Neural cell (in vitro differentiated cells): ENCODE results near the gene IL20RA. TPM values are rescaled to one million over a fixed set of nuclear protein-coding genes. Genes with fewer than 3 reads are reported as not detected.

Experiments
- H2AFZ ChIP-seq: fragments of 200-600, 300-800 bp; sonication (generic), shearing (Covaris generic); 2 replicates; pipeline ENCODE4 v1.6.0; 2014; ENCODE audit warnings: low read depth, mild to moderate bottlenecking, antibody characterized with exemption, low read length, moderate library complexity
- H3F3A ChIP-seq: fragments of 200-600 bp; shearing (Covaris generic); 2 replicates; pipeline ENCODE4 v1.6.1; 2016; ENCODE audit warnings: mild to moderate bottlenecking, moderate library complexity, mixed read lengths, antibody characterized with exemption, low read length; ENCODE audit not compliant: insufficient read depth, poor library complexity, severe bottlenecking
- H3K27ac ChIP-seq: fragments of 200-600, 300-800 bp; sonication (generic), shearing (Covaris generic); 2 replicates; pipeline ENCODE4 v1.5.1; 2014; ENCODE audit warnings: mild to moderate bottlenecking, low read length, moderate library complexity
- H3K27me3 ChIP-seq: fragments of 300-800, 200-600 bp; sonication (generic), shearing (Covaris generic); 2 replicates; pipeline ENCODE4 v1.6.0; 2014; ENCODE audit warnings: mild to moderate bottlenecking, low read depth, low read length, moderate library complexity; ENCODE audit not compliant: insufficient read depth
- H3K36me3 ChIP-seq: fragments of 300-800, 200-600 bp; sonication (generic), shearing (Covaris generic); 2 replicates; pipeline ENCODE4 v1.5.1; 2014; ENCODE audit warnings: mild to moderate bottlenecking, antibody characterized with exemption, low read length, moderate library complexity; ENCODE audit not compliant: insufficient read depth
- H3K4me2 ChIP-seq: fragments of 300-800, 200-600 bp; sonication (generic), shearing (Covaris generic); 2 replicates; pipeline ENCODE4 v1.6.0; 2014; ENCODE audit warnings: mild to moderate bottlenecking, low read length
- H3K4me3 ChIP-seq: fragments of 300-800, 200-600 bp; sonication (generic), shearing (Covaris generic); 2 replicates; pipeline ENCODE4 v1.5.1; 2014; ENCODE audit warnings: mild to moderate bottlenecking, low read length, moderate library complexity
- H3K79me2 ChIP-seq: fragments of 200-600 bp; shearing (Covaris generic); replicated peaks from 2 replicates; pipeline ENCODE4 v1.6.0; 2014; ENCODE audit warnings: mild to moderate bottlenecking, low read length, moderate library complexity; ENCODE audit not compliant: insufficient read depth
- H3K9ac ChIP-seq: fragments of 300-800, 200-600 bp; sonication (generic), shearing (Covaris generic); 2 replicates; pipeline ENCODE4 v1.6.1; 2016; ENCODE audit warnings: mild to moderate bottlenecking, low read length, mixed read lengths
- H3K9me2 ChIP-seq: fragments of 200-600 bp; shearing (Covaris generic); 2 replicates; pipeline ENCODE4 v1.6.1; 2016; ENCODE audit warnings: mild to moderate bottlenecking, low read length, mixed read lengths; ENCODE audit not compliant: insufficient read depth
- H3K9me3 ChIP-seq: fragments of 200-600, 300-800 bp; sonication (generic), shearing (Covaris generic); 2 replicates; pipeline ENCODE4 v1.6.1; 2016; ENCODE audit warnings: mild to moderate bottlenecking, mixed run types, low read length, moderate library complexity, mixed read lengths
- H4K20me1 ChIP-seq: fragments of 200-600 bp; shearing (Covaris generic); 2 replicates; pipeline ENCODE4 v1.6.1; 2016; ENCODE audit warnings: mild to moderate bottlenecking, mixed run types; ENCODE audit not compliant: insufficient read depth
- EP300 ChIP-seq: fragments of 450-650 bp; conservative IDR thresholded peaks from 2 replicates; pipeline ENCODE4 v1.6.1; 2014; ENCODE audit warnings: antibody characterized with exemption, mild to moderate bottlenecking, moderate library complexity; ENCODE audit not compliant: poor library complexity, severe bottlenecking
- EZH2 ChIP-seq: fragments of 200-600, 300-800 bp; shearing (Covaris generic), sonication (generic); IDR thresholded peaks from 2 replicates; pipeline ENCODE4 v1.6.1; 2014; ENCODE audit warnings: antibody characterized with exemption, low read length, borderline replicate concordance, mild to moderate bottlenecking; ENCODE audit not compliant: insufficient read depth, poor library complexity, severe bottlenecking
- MXI1 ChIP-seq: fragments of 450-650 bp; conservative IDR thresholded peaks from 2 replicates; pipeline ENCODE4 v1.6.1; 2014; ENCODE audit warnings: antibody characterized with exemption, mild to moderate bottlenecking; ENCODE audit not compliant: poor library complexity, severe bottlenecking
- POLR2AphosphoS5 ChIP-seq: IDR thresholded peaks from 2 replicates; pipeline ENCODE4 v1.6.1; 2012
- RAD21 ChIP-seq: fragments of 450-650 bp; conservative IDR thresholded peaks from 2 replicates; pipeline ENCODE4 v1.6.1; 2014; ENCODE audit warnings: antibody characterized with exemption, mild to moderate bottlenecking, moderate library complexity
- SMC3 ChIP-seq: fragments of 450-650 bp; conservative IDR thresholded peaks from 2 replicates; pipeline ENCODE4 v1.6.1; 2014; ENCODE audit warnings: antibody characterized with exemption, mild to moderate bottlenecking, moderate library complexity; ENCODE audit not compliant: poor library complexity
- TAF1 ChIP-seq: IDR thresholded peaks from 2 replicates; pipeline ENCODE4 v1.6.1; 2012; ENCODE audit warnings: low read depth
- polyA plus RNA-seq: library from polyadenylated mRNA; depleted of rRNA; stranded (reverse); fragments of >200 nt; gene quantifications from 2 replicates; pipeline ENCODE4 v1.2.3, GENCODE V29; 2014
- TF ChIP-seq, protein P1 (sequence below): IDR thresholded peaks from 2 replicates; pipeline ENCODE4 v1.6.1; 2012; ENCODE audit warnings: borderline replicate concordance
- TF ChIP-seq, protein P2 (sequence below): fragments of 450-650 bp; IDR thresholded peaks from 2 replicates; pipeline ENCODE4 v1.5.1; 2014; ENCODE audit warnings: antibody characterized with exemption, mild to moderate bottlenecking, moderate library complexity; ENCODE audit not compliant: poor library complexity, severe bottlenecking

Gene IL20RA
- polyA plus RNA-seq, 1 donor from 2014 or later: not detected

DNA sequence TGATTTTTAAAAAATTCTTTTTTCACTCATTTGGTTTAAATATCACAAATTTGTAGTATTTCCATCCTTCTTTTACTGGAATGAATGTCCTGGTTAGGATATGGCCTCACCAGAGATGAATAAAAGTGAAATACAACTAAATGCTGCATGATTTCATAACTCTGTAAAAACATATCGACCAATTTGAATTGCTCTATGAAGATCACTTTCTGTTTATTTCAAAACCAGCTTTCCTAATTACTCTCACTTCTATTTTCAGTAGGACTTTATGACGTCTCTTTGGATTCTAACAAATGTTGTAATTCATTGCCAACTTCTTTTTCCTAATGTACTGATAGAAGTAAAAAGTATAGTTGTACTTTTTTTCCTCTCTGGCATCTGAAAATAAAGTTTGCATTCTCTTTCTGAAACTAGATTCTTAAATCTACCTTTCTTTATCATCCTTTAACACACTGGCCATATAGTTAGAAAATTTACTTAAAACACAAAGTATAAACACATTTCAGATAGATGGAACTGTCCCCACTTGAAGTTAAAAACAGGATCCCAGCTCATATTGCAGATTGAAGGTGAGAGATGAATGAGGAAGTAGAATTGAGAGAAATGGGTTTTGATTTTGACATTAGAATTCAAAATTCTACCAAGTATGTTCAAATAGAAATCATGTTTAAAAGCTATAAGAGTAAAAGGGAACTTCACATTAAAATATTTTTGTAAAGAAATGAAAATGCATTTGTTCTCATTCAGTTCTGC lies 40.3 kb upstream of the IL20RA start:
- no peaks in the 10 kb centered on the region for H4K20me1 ChIP-seq
- H2AFZ ChIP-seq: no peak overlapping the region
- no peak overlapping the region for H3K4me2 ChIP-seq
- no peak overlapping the region for H3K27ac ChIP-seq
- no peak overlapping the region for H3K9ac ChIP-seq
- no peaks in the 10 kb centered on the region for H3K9me2 ChIP-seq
- no peaks in the 10 kb centered on the region for H3K9me3 ChIP-seq
- no peaks in the 10 kb centered on the region for H3K79me2 ChIP-seq
- H3K27me3 ChIP-seq: no peaks in the 10 kb centered on the region
- H3K36me3 ChIP-seq: no peaks in the 10 kb centered on the region
- no peaks in the 10 kb centered on the region for H3F3A ChIP-seq
- no peak for TF ChIP-seq POLR2AphosphoS5
- no peak for TF ChIP-seq TAF1
- no peak for TF ChIP-seq EP300
- no peak for TF ChIP-seq RAD21
- no peak for TF ChIP-seq EZH2
- TF ChIP-seq, protein P1, sequence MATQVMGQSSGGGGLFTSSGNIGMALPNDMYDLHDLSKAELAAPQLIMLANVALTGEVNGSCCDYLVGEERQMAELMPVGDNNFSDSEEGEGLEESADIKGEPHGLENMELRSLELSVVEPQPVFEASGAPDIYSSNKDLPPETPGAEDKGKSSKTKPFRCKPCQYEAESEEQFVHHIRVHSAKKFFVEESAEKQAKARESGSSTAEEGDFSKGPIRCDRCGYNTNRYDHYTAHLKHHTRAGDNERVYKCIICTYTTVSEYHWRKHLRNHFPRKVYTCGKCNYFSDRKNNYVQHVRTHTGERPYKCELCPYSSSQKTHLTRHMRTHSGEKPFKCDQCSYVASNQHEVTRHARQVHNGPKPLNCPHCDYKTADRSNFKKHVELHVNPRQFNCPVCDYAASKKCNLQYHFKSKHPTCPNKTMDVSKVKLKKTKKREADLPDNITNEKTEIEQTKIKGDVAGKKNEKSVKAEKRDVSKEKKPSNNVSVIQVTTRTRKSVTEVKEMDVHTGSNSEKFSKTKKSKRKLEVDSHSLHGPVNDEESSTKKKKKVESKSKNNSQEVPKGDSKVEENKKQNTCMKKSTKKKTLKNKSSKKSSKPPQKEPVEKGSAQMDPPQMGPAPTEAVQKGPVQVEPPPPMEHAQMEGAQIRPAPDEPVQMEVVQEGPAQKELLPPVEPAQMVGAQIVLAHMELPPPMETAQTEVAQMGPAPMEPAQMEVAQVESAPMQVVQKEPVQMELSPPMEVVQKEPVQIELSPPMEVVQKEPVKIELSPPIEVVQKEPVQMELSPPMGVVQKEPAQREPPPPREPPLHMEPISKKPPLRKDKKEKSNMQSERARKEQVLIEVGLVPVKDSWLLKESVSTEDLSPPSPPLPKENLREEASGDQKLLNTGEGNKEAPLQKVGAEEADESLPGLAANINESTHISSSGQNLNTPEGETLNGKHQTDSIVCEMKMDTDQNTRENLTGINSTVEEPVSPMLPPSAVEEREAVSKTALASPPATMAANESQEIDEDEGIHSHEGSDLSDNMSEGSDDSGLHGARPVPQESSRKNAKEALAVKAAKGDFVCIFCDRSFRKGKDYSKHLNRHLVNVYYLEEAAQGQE: no peak
- no peak for TF ChIP-seq SMC3
- no peak for TF ChIP-seq MXI1
- TF ChIP-seq, protein P2, sequence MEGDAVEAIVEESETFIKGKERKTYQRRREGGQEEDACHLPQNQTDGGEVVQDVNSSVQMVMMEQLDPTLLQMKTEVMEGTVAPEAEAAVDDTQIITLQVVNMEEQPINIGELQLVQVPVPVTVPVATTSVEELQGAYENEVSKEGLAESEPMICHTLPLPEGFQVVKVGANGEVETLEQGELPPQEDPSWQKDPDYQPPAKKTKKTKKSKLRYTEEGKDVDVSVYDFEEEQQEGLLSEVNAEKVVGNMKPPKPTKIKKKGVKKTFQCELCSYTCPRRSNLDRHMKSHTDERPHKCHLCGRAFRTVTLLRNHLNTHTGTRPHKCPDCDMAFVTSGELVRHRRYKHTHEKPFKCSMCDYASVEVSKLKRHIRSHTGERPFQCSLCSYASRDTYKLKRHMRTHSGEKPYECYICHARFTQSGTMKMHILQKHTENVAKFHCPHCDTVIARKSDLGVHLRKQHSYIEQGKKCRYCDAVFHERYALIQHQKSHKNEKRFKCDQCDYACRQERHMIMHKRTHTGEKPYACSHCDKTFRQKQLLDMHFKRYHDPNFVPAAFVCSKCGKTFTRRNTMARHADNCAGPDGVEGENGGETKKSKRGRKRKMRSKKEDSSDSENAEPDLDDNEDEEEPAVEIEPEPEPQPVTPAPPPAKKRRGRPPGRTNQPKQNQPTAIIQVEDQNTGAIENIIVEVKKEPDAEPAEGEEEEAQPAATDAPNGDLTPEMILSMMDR: no peak
- H3K4me3 ChIP-seq: no peak overlapping the region

DNA sequence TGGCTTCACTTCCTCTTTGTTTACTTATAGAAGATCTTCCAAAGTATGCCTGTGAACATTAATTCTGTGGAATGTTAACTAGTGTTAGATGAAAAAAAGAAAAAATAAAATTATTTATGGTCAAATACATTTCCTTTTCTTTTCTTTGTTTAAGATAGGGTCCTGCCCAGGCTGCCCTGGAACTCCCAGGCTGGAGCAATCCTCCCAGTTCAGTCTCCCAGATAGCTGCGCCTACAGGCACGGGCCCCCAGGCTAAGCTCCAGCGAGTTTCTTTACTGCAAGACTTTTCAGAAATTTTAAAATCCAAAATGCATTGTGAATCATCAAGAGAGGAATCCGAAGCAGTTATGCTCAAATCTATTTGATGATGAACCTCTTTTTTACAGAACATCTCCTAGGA lies 39.3 kb upstream of the IL20RA start:
- H3K27ac ChIP-seq: no peak overlapping the region
- H3K9me2 ChIP-seq: no peaks in the 10 kb centered on the region
- no peak overlapping the region for H2AFZ ChIP-seq
- H4K20me1 ChIP-seq: no peaks in the 10 kb centered on the region
- no peaks in the 10 kb centered on the region for H3K9me3 ChIP-seq
- no peaks in the 10 kb centered on the region for H3F3A ChIP-seq
- H3K4me2 ChIP-seq: no peak overlapping the region
- H3K36me3 ChIP-seq: no peaks in the 10 kb centered on the region
- no peak for TF ChIP-seq RAD21
- H3K4me3 ChIP-seq: no peak overlapping the region
- H3K9ac ChIP-seq: no peak overlapping the region
- no peaks in the 10 kb centered on the region for H3K79me2 ChIP-seq
- no peaks in the 10 kb centered on the region for H3K27me3 ChIP-seq
